GM18498 (cell line): ENCODE results near the gene ZHX3.

Source experiments
- ATAC-seq: cut with Tn5 transposase; IDR thresholded peaks from one replicate; pipeline ENCODE4 v1.9.1; 2021; ENCODE audit warnings: mild to moderate bottlenecking, moderate library complexity; ENCODE audit not compliant: unreplicated experiment

The ZHX3 gene

DNA sequence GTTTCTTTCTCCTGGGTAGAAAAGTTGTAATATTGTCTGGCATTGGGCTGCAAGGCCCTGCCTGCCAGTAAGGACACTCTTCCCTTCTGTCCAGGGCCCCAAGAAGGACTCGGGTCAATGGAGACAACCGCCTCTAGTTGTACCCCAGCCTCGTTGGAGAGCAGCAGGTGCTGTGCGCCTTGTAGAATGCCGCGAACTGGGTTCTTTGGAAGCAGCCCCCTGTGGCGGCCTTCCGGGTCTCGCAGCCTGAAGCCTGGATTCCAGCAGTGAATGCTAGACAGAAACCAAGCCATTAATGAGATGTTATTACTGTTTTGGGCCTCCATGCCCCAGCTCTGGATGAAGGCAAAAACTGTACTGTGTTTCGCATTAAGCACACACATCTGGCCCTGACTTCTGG lies 143.2 kb downstream of the ZHX3 start:
- ATAC-seq = no peak

DNA sequence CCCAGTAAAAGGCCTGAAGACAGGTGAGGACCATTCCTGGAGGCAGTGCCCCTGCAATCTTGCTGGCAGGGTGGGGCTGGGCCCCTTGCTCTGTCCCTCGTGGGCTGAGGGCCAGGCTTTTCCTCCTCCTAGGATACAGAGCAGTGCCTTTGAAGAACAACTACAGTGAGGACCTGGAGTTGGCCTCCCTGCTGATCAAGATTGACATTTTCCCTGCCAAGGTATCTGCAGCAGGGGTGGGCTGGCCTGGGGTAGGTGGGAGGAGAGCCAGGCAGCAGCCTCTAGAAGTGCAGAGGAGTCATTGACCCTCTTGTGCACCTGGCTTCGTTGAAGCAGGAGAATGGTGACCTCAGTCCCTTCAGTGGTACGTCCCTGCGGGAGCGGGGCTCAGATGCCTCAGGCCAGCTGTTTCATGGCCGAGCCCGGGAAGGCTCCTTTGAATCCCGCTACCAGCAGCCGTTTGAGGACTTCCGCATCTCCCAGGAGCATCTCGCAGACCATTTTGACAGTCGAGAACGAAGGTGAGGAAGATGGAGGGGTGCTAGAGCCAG lies 143.7 kb downstream of the ZHX3 start:
- ATAC-seq = no peak

DNA sequence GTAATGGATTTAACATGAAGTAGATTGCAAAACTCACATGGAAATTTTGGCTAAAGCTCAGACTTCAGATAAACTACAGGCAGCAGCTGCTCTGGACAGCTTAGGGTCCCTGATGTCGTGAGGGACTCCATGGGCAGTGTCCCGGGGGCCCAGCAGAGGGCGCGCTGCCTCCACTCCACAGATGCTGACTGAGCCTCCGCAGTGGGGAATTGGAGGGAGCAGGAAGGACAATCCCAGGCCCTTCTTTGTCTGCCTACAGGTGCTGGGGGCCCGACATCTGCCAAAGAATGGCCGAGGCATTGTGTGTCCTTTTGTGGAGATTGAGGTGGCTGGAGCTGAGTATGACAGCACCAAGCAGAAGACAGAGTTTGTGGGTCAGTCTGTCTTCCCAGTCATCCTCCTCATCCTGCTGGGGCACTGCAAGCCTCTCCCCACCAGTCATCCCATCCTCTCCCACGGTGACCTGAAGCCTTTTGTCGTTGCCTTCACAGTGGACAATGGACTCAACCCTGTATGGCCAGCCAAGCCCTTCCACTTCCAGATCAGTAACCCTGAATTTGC lies 144.3 kb downstream of the ZHX3 start:
- ATAC-seq = peak; percentile 58

DNA sequence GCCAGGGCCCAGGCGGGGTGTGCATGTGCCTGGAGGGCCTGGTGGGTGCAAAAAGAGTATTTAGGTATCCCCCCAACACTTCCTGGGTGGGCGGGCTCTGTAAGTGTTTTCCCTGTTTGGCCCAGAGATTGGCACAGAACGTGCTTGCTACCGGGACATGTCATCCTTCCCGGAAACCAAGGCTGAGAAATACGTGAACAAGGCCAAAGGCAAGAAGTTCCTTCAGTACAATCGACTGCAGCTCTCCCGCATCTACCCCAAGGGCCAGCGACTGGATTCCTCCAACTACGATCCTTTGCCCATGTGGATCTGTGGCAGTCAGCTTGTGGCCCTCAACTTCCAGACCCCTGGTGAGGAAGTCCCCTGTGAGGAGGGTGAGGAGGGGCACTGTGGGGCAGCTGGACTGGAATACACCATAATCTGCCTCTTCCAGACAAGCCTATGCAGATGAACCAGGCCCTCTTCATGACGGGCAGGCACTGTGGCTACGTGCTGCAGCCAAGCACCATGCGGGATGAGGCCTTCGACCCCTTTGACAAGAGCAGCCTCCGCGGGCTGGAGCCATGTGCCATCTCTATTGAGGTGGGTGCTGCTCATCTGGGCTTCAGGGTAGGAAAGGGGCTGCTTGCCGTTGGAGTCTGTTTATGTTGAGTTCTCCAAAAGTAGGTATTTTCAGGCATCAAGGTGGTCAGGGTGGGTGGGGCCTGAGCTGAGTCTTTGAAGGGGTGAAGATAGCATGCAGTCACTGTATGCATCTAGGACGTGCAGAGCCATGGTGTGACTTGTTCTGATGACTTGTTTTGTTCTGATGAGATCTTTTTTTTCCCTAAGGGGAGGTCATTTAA lies 145.0 kb downstream of the ZHX3 start:
- ATAC-seq = peak; percentile 19

DNA sequence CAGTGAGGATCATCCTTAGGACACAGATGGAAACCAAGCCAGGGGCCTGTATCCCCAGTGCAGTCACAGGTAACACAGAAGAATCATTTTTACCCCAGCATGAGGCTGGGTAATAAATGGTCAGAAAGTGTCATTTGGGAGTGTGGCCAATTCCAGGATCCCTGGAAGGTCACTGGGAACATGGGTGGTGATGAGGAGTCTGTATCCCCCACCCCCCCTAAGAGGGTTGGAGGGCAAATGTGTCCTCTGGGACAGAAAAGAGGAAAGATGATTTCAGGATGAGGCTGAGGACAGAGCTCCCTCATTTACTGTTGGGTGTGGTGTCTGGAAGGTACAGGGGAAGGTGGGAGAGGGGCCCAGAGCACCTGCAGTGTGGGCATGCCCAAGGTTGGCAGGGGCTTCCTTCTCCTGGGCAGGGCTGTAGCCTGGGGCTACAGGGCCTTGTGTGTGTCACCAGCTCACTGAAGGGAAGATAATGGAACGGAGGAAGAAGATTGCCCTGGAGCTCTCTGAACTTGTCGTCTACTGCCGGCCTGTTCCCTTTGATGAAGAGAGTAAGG lies 145.7 kb downstream of the ZHX3 start:
- no peak for ATAC-seq

DNA sequence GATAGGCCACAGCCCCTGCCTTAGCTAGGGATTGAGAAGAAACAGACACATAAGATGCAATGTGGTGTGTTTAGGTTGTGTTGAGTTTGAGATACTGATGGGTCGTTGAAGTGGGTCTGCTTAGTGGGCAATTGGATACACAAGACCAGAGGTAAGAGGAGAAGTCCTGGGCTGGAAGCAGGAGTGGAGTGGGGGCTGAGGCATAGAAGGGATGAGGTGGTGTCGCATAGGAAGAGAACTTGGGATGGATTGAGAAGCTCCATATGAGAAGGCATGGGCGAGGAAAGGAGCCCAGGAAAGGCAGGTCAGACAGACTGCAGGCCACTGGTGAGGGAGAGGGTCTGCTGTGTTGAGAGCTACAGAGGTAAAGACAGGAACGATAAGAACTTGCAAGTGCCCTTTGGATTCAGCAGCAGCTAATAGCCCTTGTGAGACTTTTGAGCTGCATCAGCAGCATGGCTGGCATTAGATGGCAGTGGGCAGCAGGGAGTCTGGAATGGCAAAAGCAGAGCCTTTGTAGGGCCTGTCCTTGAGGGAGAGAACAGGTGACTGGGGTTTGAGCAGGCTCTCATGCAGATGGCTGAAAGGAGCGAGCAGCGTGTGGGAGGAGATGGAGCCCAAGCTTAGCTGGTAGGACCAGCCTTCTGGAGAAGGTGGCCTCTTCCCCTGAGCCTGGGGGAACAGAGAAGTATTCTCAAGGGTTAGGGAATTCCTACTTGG lies 147.0 kb downstream of the ZHX3 start:
- ATAC-seq = no peak

DNA sequence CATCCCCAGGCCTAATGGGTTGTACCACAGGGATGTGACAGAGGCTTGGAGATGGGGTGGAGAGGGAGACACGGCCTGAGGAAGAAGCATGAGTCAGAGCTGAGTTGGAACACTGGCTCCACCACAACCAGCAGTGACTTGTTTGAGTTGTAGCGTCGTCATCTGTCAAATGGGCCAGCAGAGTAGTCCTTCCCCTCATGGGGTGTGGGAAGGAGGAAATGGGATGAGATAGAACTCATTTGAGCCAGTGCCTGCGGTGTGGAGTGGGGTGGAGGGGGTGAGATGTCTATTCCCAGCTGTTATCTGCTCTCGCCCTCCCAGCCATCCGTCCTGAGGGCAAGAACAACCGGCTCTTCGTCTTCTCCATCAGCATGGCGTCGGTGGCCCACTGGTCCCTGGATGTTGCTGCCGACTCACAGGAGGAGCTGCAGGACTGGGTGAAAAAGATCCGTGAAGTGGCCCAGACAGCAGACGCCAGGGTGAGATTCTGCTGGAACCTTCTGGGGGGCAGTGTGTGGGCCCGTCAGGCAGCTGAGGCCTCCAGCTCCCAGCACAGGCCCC lies 147.7 kb downstream of the ZHX3 start:
- no peak for ATAC-seq

DNA sequence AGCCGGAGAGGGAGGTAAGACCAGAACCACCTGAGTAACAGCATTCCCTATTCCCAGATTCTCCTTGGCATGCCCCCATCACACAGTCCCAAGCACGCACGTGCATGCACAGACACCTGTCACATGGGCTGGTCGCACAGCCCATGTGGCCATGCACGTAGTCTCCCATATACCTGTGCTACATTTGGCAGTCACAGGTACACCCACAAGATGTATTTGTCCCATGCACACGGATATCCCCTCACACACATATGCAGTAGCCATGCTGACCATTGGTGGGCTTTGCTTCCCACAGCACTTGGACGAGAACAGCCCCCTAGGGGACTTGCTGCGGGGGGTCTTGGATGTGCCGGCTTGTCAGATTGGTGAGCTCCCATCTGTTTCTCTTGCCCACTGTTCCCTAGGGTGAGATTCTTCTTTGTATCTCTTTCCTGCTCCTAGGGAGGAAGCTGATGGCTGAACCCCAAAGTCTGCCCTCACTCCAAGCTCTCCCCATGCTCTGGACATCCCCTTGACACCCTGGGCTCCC lies 148.3 kb downstream of the ZHX3 start:
- ATAC-seq = no peak

DNA sequence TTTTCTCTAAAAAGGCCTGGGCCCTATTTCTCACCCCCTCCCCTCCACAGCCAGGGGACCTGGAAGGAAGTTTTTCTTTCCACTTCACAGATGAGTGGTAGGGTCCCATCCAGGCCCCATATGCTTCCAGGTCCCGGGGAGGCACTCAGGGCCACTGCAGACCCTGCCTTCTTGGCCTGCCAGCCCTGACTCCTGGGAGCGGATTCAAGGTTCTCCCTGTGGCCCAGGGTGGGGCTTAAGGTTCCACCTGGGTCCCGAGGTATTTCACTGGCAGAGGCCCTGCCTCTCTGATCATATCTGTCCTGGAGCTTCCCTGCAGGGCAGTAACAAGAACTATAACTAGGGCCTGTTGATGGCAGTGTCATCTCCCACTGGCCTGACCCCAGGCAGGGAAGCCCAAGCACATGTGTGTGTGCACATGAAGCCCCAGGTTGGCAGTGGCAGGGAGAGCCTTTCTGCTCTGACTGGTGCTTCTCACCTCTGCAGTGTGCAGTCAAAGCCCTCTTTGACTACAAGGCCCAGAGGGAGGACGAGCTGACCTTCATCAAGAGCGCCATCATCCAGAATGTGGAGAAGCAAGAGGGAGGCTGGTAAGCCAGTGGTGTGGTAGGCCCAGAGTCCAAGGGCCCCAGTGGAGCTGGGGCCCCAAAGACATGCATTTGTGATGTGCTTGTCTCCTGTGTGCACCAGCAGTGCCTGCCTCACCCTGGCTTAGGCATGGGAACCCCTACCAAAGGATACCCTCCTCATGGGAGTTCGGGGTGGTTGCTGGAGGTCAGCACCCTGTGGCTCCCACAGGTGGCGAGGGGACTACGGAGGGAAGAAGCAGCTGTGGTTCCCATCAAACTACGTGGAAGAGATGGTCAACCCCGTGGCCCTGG lies 149.0 kb downstream of the ZHX3 start:
- ATAC-seq = no peak

DNA sequence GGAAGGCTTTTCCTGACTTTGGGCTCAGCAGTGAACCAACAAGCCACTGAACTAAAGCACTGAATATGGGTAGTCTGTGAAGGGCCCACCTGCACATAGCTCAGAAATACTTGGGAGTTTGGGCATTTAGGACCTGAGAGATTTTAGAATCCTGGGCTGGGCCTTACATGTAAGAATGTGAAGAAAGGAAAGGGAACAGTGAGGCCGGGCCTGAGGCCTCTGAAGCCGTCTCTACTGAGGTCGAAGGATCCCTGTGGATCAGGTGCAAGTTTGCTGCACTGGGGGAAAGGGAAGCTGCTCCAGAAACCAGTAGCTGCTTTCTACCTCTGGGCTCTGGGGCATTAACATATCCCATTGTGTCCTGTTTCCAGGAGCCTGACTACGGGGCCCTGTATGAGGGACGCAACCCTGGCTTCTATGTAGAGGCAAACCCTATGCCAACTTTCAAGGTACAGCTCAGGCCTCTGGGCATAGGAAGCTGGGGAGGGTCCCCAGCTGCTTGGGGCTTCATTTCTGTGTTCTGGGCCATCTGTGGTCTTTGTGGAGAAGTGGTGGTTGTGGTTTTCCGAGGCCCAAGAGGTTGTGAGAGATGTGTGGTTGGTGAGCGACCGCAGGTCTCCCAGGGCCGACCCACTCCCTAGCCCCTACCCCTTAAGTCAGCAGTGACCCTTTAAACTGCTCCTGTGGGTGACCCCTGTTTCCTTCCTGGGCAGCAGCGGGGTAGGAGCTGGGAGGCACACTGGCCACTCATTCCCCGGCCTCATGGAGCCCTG lies 149.9 kb downstream of the ZHX3 start:
- no peak for ATAC-seq

DNA sequence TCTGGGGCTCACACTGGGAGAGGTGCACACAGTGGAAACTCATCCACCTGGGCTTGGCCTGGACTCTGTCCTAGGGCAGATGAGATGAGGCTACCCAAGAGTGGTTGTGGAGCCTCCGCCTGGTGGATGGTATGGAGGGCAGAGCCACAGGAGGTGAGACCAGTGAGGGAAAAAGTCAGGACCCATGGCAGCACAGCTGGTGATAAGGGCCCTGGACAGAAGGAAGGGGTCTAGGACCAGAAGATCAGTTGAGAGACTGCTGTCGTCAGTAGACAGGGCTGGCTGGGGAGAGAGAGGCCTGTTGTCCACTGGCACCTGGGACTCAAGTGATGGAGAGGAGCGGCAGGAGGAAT lies 150.4 kb downstream of the ZHX3 start:
- ATAC-seq = no peak

DNA sequence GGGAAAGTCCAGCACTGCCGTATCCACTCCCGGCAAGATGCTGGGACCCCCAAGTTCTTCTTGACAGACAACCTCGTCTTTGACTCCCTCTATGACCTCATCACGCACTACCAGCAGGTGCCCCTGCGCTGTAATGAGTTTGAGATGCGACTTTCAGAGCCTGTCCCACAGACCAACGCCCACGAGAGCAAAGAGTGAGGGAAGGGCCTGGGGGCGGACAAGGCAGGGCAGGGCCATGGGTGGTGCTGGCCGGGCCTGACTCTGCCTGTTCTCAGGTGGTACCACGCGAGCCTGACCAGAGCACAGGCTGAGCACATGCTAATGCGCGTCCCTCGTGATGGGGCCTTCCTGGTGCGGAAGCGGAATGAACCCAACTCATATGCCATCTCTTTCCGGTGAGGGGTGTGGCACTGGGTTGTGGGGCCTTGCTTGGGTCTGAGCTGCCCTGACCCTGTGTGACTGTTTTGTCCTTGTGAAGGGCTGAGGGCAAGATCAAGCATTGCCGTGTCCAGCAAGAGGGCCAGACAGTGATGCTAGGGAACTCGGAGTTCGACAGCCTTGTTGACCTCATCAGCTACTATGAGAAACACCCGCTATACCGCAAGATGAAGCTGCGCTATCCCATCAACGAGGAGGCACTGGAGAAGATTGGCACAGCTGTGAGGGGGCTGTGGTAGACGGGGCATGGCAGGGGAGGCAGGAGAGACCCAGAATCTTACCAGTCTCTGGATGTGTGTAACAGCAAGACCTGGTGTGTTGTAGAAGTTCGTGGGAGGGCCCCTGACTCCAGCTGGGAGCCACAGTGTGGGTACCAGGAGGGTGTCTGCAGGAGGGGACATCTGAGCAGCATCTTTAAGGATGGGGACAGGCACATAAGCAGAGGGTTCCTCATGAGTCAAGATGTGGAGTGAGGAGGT lies 151.1 kb downstream of the ZHX3 start:
- ATAC-seq = no peak

DNA sequence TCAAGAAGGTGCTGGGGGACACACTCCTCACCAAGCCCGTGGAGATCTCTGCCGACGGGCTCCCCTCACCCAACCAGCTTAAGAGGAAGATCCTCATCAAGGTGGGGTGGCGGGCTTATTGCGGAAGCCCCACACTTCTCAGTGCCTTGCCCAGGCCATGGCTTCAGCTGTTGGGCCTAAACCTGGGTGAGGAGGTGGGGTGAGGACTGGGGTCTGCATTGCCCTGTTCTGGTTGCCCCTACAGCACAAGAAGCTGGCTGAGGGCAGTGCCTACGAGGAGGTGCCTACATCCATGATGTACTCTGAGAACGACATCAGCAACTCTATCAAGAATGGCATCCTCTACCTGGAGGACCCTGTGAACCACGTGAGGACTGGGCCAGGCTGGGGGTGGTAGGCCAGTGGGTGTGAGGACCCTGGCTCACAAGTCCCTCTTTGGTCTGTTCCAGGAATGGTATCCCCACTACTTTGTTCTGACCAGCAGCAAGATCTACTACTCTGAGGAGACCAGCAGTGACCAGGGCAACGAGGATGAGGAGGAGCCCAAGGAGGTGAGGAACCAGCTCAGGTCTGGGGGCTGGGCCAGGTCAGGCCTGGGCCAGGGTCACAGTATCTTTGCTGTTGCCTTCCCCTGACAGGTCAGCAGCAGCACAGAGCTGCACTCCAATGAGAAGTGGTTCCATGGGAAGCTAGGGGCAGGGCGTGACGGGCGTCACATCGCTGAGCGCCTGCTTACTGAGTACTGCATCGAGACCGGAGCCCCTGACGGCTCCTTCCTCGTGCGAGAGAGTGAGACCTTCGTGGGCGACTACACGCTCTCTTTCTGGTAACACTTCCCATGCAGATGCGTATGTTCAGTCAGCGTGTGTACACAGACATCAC lies 152.3 kb downstream of the ZHX3 start:
- no peak for ATAC-seq

DNA sequence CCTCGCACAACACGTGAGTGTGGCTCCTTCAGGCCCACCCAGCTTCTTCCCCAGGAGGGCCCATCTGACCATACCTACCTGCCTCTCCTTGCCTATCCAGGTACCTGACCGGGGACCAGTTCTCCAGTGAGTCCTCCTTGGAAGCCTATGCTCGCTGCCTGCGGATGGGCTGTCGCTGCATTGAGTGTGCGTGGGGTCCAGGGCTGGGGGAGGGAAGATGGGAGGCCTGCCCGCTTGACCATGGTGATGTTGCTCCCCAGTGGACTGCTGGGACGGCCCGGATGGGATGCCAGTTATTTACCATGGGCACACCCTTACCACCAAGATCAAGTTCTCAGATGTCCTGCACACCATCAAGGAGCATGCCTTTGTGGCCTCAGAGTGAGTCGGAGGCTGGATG lies 153.7 kb downstream of the ZHX3 start:
- no peak for ATAC-seq

DNA sequence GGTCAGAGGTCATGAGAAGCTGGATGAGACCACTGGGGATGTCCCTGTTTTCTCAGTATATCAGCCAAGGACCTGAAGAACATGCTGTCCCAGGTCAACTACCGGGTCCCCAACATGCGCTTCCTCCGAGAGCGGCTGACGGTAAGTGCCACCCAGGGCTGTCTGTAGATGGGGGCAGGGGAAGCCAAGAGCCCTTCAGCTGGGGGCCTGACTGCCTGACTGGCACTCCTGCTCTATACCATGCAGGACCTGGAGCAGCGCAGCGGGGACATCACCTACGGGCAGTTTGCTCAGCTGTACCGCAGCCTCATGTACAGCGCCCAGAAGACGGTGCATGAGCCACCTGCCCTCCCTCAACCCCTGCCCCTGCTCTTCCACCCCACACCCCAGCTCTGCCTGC lies 155.1 kb downstream of the ZHX3 start:
- ATAC-seq = no peak

DNA sequence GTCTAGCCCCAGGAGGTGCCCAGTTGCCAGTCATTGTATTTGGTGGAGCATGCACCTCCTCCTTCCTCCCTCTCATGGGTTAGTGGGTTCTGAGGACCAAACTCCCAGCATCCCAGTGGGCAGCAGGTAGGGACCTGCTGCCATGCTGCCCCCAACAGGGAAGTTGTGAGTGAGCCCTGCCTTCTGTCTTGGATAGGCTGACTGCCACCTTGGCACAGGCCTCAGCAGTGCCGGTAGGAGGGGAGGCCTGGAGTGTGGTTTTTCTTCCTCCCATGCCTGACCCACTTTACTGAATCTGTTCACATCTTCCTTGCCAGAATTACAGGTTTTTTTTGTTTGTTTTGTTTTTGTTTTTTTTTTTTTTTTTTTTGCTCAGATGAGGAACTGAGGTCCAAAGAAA lies 155.6 kb downstream of the ZHX3 start:
- no peak for ATAC-seq

DNA sequence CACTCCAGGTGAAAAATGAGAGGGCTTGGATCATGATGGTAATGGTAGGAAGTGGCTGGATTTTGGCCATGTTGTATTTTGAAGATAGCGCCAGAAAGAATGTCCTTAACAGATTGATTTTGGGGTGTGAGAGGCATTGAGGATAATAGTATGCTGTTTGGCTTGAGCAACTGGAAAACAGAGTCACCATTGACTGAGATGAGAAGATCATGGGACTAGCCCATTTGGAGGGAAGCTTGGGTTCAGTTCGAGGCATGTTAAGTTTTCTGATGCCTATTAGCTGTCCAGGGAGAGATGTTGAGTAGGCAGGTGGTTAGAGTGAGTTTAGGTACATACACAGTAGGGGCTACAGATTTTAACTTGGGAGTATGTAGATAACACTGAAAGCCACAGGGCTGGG lies 156.8 kb downstream of the ZHX3 start:
- no peak for ATAC-seq
